GM21825 (cell line): ENCODE measurements around the gene WFIKKN1.

Source experiments
- ATAC-seq: cut with Tn5 transposase; IDR thresholded peaks from one replicate; pipeline ENCODE4 v1.9.1; 2021; ENCODE audit warnings: mild to moderate bottlenecking, moderate library complexity; ENCODE audit not compliant: unreplicated experiment

Gene WFIKKN1

DNA sequence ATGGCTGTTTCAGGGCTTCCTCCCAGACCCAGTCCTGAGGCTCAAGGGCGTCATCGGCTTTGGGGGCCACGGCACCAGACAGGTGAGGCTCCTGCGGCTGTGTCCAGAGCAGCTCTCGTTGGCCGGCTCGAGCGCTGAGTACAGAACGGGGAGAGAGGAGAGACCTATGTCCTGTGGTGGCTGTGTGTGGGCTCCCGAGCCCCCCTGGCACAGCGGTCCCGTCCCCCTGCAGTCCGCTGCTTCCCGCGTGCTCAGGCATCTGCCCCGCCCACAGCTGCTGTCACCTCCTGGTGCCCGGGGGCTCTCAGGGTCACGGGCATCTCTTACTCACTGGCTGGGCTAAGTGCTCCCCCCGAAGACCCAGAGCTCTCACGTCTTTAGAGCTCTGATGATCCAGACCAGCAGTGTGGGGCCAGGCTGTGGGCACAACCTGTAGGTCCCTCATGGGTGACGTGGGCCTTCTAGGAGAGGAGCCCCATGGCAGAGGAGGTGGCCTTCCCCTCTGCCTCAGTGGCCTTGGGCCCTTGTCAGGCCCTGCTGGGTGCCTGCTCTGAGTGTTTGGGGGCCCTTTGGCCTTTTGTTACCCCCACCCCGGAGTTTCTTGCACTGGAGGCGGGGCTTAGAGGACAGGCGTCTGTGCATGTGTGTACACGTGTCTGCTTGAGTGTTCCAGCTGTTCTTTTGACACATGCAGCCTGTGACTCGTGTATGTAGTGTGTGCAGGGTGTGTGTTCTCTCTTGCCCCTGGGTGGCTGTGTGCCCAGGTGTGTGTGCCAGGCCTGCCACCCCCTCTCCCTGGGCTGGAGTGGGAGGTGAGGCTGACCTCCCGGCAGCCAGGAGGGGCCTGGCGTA lies 21.9 kb downstream of the WFIKKN1 start:
- ATAC-seq = no peak

- ATAC-seq = no peak
Measured at GRCh38 chr16:654034-654433, 23.2 kb downstream of the WFIKKN1 start.

DNA sequence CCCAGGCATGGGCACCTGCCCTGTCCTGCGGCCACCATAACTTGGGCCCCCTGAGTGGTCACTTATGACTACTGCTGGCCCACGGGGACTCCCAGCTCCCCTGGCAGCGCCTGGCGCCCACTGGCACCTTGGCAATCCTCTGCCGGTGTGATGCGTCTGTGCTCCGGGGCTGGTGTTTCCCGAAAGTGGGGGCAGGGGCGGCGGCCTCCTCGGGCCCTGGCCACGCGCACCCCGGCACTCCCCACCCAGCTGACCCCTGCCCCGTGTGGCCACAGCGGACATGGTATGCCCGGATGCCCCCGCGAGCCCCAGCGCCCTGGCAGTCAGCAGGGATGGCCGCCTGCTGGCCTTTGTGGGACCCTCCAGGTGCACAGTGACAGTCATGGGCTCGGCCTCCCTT lies 26.7 kb downstream of the WFIKKN1 start:
- no peak for ATAC-seq

GRCh38 chr16:658679-659571 lies 28.1 kb downstream of the WFIKKN1 start:
- ATAC-seq = no peak

GRCh38 chr16:659618-660017 lies 28.8 kb downstream of the WFIKKN1 start:
- ATAC-seq = no peak

DNA sequence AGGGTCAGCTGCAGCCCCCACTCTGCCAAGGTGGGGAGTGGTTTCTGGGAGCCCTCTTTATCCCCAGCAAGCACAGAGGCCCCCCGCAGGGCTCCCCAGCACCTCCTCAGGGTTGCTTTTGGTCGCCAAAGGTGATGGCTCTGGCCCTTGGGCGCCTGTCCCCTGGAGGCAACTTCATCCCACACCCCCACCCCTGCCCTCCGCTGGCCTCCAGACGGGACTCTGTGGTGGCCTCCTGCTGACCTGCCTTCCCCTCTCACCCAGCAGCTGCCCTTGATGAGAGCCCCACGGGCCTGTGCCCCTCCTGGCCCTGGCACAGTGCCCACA lies 29.3 kb downstream of the WFIKKN1 start:
- no peak for ATAC-seq

- peak; percentile 27 for ATAC-seq
Measured at GRCh38 chr16:660459-661183, 29.8 kb downstream of the WFIKKN1 start.

DNA sequence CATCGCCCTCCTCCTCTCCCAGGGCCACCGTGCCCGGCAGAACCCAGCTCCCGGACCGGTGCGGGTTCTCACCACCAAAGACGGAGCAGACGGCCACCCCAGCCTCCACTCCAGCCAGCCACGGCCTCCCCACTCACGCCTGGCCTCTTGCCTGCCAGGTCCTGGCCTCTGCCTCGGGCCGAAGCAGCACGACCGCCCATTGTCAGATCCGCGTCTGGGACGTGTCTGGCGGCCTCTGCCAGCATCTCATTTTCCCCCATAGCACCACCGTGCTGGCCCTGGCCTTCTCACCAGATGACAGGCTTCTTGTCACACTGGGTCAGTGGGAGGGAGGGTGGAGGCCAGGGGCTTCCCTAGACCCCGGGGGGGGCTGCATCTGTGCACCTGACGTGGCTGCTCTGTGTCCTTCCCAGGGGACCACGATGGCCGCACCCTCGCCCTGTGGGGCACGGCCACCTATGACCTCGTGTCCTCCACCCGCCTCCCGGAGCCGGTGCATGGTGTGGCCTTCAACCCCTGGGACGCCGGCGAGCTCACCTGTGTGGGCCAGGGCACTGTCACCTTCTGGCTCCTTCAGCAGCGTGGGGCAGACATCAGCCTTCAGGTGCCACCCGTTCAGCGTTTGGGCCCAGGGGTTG lies 30.5 kb downstream of the WFIKKN1 start:
- no peak for ATAC-seq

DNA sequence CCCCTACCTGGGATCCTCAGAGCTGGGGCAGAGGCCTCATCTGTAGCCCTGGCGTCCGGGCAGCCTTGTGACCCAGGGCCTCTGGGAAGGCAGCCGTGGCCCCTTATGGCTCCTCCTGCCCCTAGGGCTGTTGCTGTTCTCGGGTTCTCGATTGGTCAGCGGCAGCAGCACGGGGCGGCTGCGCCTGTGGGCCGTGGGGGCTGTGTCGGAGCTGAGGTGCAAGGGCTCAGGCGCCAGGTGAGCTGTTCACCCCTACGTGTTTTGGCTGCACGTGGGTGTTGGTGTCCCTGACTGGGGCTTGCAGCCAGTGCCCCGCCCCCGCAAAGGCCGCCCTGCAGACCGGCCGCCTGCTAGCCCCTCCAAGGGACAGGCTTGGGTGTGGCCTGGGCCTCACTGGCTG lies 31.3 kb downstream of the WFIKKN1 start:
- ATAC-seq = no peak

GRCh38 chr16:662597-662996 lies 31.8 kb downstream of the WFIKKN1 start:
- ATAC-seq = no peak

DNA sequence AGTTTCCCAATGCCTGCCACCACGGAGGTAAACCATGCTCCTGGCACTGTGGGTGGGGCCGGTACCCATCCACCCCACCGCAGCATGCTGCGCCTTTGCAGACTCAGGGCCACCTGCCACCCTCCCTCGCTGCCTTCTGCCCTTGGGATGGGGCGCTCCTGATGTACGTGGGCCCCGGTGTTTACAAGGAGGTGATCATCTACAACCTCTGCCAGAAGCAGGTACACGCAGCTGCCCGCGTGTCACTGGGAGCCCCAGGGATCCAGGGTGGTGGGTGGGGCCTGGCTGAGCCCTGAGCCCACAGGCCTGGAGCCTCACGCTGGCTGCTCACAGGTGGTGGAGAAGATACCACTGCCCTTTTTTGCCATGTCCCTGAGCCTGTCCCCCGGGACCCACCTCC lies 35.8 kb downstream of the WFIKKN1 start:
- ATAC-seq = no peak

DNA sequence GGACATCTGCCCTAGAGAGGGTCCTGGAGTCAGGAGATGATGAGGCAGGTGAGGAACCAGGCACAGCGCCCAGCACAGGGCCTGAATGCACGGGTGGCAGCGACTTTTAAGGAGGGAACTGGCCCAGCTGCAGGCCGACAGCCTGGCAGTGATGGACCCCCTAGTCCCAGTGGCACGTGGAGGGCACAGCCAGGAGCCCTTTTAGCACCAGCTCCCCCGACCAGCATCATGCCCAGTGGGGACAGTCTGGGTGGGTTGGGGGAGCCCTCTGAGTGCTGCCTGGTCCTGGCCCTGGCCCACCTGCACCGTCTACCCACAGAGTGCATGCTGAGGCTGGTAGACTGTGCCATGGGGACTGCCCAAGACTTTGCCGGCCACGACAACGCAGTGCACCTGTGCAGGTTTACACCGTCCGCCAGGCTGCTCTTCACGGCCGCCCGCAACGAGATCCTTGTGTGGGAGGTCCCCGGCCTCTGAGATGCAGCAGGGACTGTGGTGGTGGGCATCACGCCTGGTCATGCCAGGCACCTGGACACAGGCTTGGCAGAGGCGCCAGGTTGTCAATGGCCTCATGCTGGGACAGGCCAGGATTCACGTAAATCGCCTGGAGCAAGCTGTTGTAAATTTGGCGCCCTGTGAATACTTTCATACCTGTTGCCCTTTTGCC lies 36.5 kb downstream of the WFIKKN1 start:
- ATAC-seq = no peak

GRCh38 chr16:667780-668518 lies 37.2 kb downstream of the WFIKKN1 start, which contains the start of gene RHOT2:
Gene RHOT2, plus strand, starts transcription at chr16:668132. Its CDS starts 68 bp downstream, at chr16:668200.
- peak; percentile 73 for ATAC-seq

DNA sequence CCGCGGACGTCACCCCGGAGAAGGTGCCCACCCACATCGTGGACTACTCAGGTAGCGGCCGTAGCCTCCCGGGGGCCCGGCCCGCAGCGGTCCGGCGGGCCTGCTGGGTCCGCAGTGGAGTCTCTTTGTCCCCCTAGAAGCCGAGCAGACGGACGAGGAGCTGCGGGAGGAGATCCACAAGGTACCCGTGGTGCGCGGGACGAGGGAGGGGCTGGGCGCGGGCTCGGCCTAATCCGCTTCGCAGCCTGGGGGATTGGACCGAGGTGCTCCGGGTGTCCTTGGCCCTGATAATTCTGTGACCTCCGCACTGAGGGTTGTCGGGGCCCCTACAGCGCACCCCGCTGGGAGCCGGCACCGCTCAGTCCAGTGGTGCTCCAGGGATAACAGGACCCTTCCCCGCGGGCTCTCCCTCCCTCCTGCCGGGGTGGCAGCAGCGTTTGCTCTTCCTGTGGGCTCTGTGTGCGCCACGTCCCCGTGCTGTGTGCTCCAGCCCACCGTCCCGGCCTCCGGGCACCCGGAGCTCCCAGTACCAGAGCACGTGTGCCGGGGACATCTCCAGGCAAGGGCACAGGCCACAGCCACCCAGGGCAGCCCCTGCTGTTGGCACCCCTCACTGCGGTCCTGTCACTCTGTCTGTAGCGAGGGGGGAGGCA lies 37.9 kb downstream of the WFIKKN1 start:
- ATAC-seq = no peak

DNA sequence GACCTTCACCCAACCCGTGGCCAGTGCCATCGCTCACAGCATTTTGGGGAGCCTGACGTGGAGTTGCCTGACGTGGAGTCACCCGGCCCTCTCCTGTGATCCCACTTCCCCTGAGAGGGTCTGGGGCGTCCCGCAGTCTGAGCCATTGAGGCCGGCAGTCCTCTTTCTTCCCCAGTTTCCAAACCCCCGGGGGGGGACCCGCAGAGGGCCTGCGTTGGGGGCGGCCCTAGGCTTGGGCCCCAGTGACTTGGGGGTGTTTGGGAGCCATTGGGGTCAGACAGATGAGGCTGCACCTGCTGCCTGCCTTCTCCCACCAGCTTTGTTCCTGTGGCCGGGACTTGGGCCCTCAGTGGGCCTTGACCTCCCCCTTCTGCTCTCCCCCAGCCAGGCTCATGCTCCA lies 38.9 kb downstream of the WFIKKN1 start:
- ATAC-seq = no peak

DNA sequence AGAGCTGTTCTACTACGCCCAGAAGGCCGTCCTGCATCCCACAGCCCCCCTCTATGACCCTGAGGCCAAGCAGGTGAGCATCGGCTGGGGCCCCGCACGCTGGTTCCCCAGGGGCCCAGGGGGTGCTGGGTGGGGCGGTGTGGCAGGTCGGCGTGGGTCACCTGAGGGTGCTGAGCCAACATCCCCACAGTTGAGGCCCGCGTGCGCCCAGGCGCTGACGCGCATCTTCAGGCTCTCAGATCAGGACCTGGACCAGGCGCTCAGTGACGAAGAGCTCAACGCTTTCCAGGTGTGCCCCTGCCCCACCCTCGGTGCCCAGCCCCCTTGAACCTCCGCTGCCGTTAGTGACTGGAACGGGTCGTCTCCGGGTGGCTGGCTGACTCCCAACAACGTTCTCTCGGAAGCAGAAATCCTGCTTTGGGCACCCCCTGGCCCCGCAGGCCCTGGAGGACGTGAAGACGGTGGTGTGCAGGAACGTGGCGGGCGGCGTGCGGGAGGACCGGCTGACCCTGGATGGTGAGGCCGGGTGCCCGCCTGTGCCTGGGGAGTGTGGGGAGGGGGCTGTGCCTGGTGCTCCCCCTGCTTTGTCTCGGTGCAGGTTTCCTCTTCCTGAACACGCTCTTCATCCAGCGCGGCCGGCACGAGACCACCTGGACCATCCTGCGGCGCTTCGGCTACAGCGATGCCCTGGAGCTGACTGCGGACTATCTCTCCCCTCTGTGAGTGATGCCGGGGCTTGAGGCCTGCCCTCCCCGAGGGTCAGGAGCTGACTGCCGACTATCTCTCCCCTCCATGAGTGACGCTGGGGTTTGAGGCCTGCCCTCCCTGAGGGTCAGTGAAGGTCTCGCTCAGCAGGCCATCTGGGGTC lies 39.9 kb downstream of the WFIKKN1 start:
- no peak for ATAC-seq

DNA sequence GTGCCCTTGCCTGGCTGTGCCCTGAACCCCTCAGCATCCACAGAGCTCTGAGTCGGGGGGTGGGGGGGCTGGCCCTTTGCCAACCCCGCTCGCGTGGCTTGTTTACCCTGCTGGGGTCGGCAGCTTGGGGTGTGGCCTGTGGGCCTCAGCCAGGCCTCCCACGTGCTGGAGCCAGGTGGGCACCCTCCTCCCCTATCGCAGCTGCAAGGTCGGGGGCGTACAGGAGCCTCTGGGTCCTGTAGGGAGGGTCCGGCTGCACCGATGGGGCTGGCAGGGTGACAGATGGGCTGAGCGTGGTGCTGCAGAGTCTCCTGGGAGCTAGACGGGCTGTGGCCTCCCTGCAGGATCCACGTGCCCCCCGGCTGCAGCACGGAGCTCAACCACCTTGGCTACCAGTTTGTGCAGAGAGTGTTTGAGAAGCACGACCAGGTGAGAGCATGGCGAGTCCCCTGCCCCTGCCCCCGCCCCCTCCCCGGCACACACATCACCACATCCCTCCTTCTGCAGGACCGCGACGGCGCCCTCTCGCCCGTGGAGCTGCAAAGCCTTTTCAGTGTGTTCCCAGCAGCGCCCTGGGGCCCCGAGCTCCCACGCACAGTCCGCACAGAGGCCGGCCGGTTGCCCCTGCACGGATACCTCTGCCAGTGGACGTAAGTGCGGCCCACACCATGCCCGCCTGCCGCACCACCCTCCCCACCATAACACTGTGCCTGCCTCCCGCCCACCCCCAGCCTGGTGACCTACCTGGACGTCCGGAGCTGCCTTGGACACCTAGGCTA lies 40.8 kb downstream of the WFIKKN1 start:
- no peak for ATAC-seq
